ENCODE results near the gene STXBP6.

STXBP6 gene

DNA sequence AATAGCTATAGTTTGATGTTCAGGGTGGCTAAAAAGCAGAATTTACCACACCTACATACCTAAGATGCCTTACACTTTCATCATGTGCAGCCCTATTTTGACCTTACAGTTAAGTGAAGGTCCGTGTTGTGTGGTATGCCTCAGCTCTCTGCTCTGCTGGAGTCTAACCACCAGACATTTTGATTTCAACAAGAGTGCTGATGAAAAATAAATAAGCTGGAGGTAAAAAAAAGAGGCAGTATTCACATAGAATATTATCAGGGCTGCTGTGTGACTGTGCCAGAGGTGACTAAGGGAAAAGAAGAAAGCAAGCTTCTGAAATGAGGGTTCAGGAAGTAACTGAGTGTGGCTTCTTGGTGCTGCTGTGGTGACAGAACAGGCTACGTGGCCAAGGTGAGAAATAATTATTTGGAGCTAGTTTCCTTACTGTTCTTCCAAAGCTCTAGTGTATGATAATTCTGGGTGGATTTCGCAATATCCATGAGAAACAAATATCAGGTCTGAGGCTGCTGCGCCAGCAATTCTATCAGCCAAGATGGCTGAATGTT lies 188.8 kb downstream of the STXBP6 start:
- no peak overlapping the region for H3K27ac ChIP-seq (ENCODE audit: low read depth, low read length)
- no peak overlapping the region for H3K4me2 ChIP-seq (ENCODE audit: low read depth, low read length, poor library complexity, severe bottlenecking)
- H3K9ac ChIP-seq (ENCODE audit: low read length) = no peak overlapping the region
- no peaks in the 10 kb centered on the region for H3K27me3 ChIP-seq (ENCODE audit: low read length)
- H2AFZ ChIP-seq (ENCODE audit: low read depth, low read length, severe bottlenecking) = no peak overlapping the region
- no peaks in the 10 kb centered on the region for H3K9me3 ChIP-seq (ENCODE audit: insufficient read depth, low read length)
- H3K4me3 ChIP-seq (ENCODE audit: insufficient read depth, low read length, poor library complexity, severe bottlenecking) = no peak overlapping the region
- no peaks in the 10 kb centered on the region for H3K9me2 ChIP-seq (replicated peaks; ENCODE audit: insufficient read depth, low read length)
- H3F3A ChIP-seq (ENCODE audit: insufficient read depth) = no peaks in the 10 kb centered on the region
- TF ChIP-seq, protein P1, sequence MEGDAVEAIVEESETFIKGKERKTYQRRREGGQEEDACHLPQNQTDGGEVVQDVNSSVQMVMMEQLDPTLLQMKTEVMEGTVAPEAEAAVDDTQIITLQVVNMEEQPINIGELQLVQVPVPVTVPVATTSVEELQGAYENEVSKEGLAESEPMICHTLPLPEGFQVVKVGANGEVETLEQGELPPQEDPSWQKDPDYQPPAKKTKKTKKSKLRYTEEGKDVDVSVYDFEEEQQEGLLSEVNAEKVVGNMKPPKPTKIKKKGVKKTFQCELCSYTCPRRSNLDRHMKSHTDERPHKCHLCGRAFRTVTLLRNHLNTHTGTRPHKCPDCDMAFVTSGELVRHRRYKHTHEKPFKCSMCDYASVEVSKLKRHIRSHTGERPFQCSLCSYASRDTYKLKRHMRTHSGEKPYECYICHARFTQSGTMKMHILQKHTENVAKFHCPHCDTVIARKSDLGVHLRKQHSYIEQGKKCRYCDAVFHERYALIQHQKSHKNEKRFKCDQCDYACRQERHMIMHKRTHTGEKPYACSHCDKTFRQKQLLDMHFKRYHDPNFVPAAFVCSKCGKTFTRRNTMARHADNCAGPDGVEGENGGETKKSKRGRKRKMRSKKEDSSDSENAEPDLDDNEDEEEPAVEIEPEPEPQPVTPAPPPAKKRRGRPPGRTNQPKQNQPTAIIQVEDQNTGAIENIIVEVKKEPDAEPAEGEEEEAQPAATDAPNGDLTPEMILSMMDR (IDR thresholded peaks at IDR 0.05; ENCODE audit: insufficient read depth, low read length, poor library complexity, severe bottlenecking) = no peak
- TF ChIP-seq EZH2phosphoT487 (conservative IDR thresholded peaks at IDR 0.05; ENCODE audit: low read length) = no peak
- no peaks in the 10 kb centered on the region for H3K79me2 ChIP-seq (ENCODE audit: insufficient read depth, low read length)
- no peaks in the 10 kb centered on the region for H3K36me3 ChIP-seq (ENCODE audit: low read length)
- H4K20me1 ChIP-seq (ENCODE audit: low read depth, low read length) = no peaks in the 10 kb centered on the region

DNA sequence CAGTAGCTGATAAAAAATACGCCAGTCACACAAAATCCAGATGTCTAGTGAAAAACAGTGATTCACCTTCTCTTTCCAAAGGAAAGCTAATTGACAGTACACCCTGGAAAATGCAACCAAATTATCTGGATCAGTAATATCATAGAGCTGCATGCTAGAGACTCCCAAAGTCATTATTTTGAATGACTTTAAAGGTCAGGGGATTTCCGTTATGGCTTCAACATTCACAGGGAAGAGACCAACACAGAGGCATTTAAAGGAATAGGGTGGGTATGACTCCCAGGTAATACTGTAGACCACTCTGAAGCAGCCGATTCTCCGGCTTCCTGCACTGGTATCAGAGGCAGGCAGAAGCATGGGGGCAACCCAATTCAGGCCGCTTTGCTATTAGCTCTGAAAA lies 190.4 kb downstream of the STXBP6 start:
- no peak overlapping the region for H3K9ac ChIP-seq (ENCODE audit: low read length)
- H3K79me2 ChIP-seq (ENCODE audit: insufficient read depth, low read length) = no peaks in the 10 kb centered on the region
- H3F3A ChIP-seq (ENCODE audit: insufficient read depth) = no peaks in the 10 kb centered on the region
- TF ChIP-seq, protein P1 (IDR thresholded peaks at IDR 0.05; ENCODE audit: insufficient read depth, low read length, poor library complexity, severe bottlenecking) = no peak
- TF ChIP-seq EZH2phosphoT487 (conservative IDR thresholded peaks at IDR 0.05; ENCODE audit: low read length) = no peak
- no peaks in the 10 kb centered on the region for H3K27me3 ChIP-seq (ENCODE audit: low read length)
- H4K20me1 ChIP-seq (ENCODE audit: low read depth, low read length) = no peaks in the 10 kb centered on the region
- no peak overlapping the region for H2AFZ ChIP-seq (ENCODE audit: low read depth, low read length, severe bottlenecking)
- no peaks in the 10 kb centered on the region for H3K9me3 ChIP-seq (ENCODE audit: insufficient read depth, low read length)
- H3K4me2 ChIP-seq (ENCODE audit: low read depth, low read length, poor library complexity, severe bottlenecking) = no peak overlapping the region
- no peak overlapping the region for H3K4me3 ChIP-seq (ENCODE audit: insufficient read depth, low read length, poor library complexity, severe bottlenecking)
- no peaks in the 10 kb centered on the region for H3K9me2 ChIP-seq (replicated peaks; ENCODE audit: insufficient read depth, low read length)
- no peak overlapping the region for H3K27ac ChIP-seq (ENCODE audit: low read depth, low read length)
- H3K36me3 ChIP-seq (ENCODE audit: low read length) = no peaks in the 10 kb centered on the region

DNA sequence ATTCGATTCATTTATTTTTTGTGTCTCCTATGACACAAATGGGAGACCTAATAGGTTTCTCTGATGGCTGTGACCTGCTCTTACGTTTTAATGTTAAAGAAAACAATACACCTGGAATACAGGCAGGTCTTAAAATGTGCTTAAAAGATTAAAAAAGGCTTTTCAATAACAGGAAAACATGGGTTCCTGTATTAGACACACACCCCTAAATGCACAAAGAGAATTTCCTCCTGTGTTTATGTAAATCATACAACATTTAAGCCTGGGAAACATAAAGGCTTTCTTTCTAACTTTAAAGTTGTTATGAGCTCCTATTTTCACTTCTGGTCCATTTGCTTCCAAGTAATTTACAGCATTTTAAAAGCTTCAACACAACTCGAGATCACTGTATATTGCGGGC lies 191.3 kb downstream of the STXBP6 start:
- H4K20me1 ChIP-seq (ENCODE audit: low read depth, low read length) = no peaks in the 10 kb centered on the region
- TF ChIP-seq, protein P1 (IDR thresholded peaks at IDR 0.05; ENCODE audit: insufficient read depth, low read length, poor library complexity, severe bottlenecking) = no peak
- TF ChIP-seq EZH2phosphoT487 (conservative IDR thresholded peaks at IDR 0.05; ENCODE audit: low read length) = no peak
- H3F3A ChIP-seq (ENCODE audit: insufficient read depth) = no peaks in the 10 kb centered on the region

More for the DNA sequence above, 191.3 kb downstream of the STXBP6 start:
- no peaks in the 10 kb centered on the region for H3K79me2 ChIP-seq (ENCODE audit: insufficient read depth, low read length)
- no peak overlapping the region for H2AFZ ChIP-seq (ENCODE audit: low read depth, low read length, severe bottlenecking)
- H3K9me3 ChIP-seq (ENCODE audit: insufficient read depth, low read length) = no peaks in the 10 kb centered on the region
- no peak overlapping the region for H3K4me3 ChIP-seq (ENCODE audit: insufficient read depth, low read length, poor library complexity, severe bottlenecking)
- no peak overlapping the region for H3K4me2 ChIP-seq (ENCODE audit: low read depth, low read length, poor library complexity, severe bottlenecking)
- H3K9me2 ChIP-seq (replicated peaks; ENCODE audit: insufficient read depth, low read length) = no peaks in the 10 kb centered on the region
- H3K27me3 ChIP-seq (ENCODE audit: low read length) = no peaks in the 10 kb centered on the region
- H3K36me3 ChIP-seq (ENCODE audit: low read length) = no peaks in the 10 kb centered on the region
- no peak overlapping the region for H3K27ac ChIP-seq (ENCODE audit: low read depth, low read length)
- no peak overlapping the region for H3K9ac ChIP-seq (ENCODE audit: low read length)

Data from SU-DHL-6 (cell line).